SK-N-SH (cell line): ENCODE results near the gene VPS16. TPM values are rescaled to one million over a fixed set of nuclear protein-coding genes. Genes with fewer than 3 reads are reported as not detected.

Source experiments
- CTCF ChIA-PET: fragments of 300-600, 350-600 bp; formaldehyde crosslinking; extraction: SDS; loops from one replicate; lab custom pipeline; 2021; lab: Yijun Ruan, JAX
- POLR2A ChIA-PET: fragments of 350-600 bp; sonication (Branson Sonifier 250); formaldehyde crosslinking; extraction: SDS; loops from one replicate; lab custom pipeline; 2020; ENCODE audit warnings: antibody characterized with exemption, inconsistent platforms; lab: Yijun Ruan, JAX
- DNase-seq: peaks from one replicate; pipeline ENCODE4 v3.0.0; 2012
- H2AFZ ChIP-seq: fragments of 200-600 bp; sonication (generic); 2 replicates; pipeline ENCODE4 v1.8.1; 2016; ENCODE audit warnings: antibody characterized with exemption, mild to moderate bottlenecking, low read depth
- H3F3A ChIP-seq: fragments of 200-600 bp; sonication (generic); replicated peaks from 2 replicates; pipeline ENCODE3; 2016; ENCODE audit warnings: antibody characterized with exemption, mild to moderate bottlenecking; ENCODE audit not compliant: insufficient read depth
- H3K27ac ChIP-seq, 2 experiments: fragments of 200-500 bp in 1 of 2; fragments of 200-600 bp in 1 of 2; sonication (Bioruptor generic) in 1 of 2; sonication (generic), shearing (Covaris generic) in 1 of 2; 2 replicates each; pipeline versions ENCODE4 v1.5.1 to v1.6.1; 2014 to 2016; ENCODE audit warnings: low read depth in 2 of 2, inconsistent platforms in 1 of 2, low read length in 1 of 2, mild to moderate bottlenecking in 1 of 2, mixed read lengths in 1 of 2
- H3K27me3 ChIP-seq: fragments of 200-600 bp; sonication (generic), shearing (Covaris generic); 2 replicates; pipeline ENCODE4 v1.6.1; 2016; ENCODE audit warnings: mixed run types; ENCODE audit not compliant: insufficient read depth
- H3K36me3 ChIP-seq, 2 experiments: fragments of 200-500 bp in 1 of 2; fragments of 200-600 bp in 1 of 2; sonication (Bioruptor generic) in 1 of 2; sonication (generic) in 1 of 2; replicated peaks in 1 of 2; 2 replicates each; pipeline versions ENCODE3 to v1.5.1; 2014 to 2016; ENCODE audit warnings: low read length in 1 of 2, mild to moderate bottlenecking in 1 of 2; ENCODE audit not compliant: insufficient read depth in 2 of 2, control insufficient read depth in 1 of 2
- H3K4me1 ChIP-seq, 2 experiments: fragments of 200-500 bp in 1 of 2; fragments of 200-600 bp in 1 of 2; sonication (Bioruptor generic) in 1 of 2; sonication (generic), shearing (Covaris generic) in 1 of 2; 2 replicates each; pipeline versions ENCODE4 v1.5.1 to v1.6.1; 2014 to 2016; ENCODE audit warnings: low read depth in 1 of 2, low read length in 1 of 2, mixed run types in 1 of 2; ENCODE audit not compliant: insufficient read depth in 2 of 2, control insufficient read depth in 1 of 2
- H3K4me2 ChIP-seq: fragments of 200-600 bp; sonication (generic), shearing (Covaris generic); 2 replicates; pipeline ENCODE4 v1.6.1; 2017; ENCODE audit warnings: mixed run types
- H3K4me3 ChIP-seq, 2 experiments: fragments of 200-500 bp in 1 of 2; fragments of 200-600 bp in 1 of 2; sonication (Bioruptor generic) in 1 of 2; sonication (generic), shearing (Covaris generic) in 1 of 2; 2 replicates each; pipeline versions ENCODE4 v1.5.1 to v1.8.1; 2014 to 2016; ENCODE audit warnings: low read depth in 2 of 2, inconsistent platforms in 1 of 2, low read length in 1 of 2, mild to moderate bottlenecking in 1 of 2, mixed read lengths in 1 of 2, moderate library complexity in 1 of 2
- H3K79me2 ChIP-seq: fragments of 200-600 bp; sonication (generic); 2 replicates; pipeline ENCODE4 v1.8.1; 2017; ENCODE audit warnings: mild to moderate bottlenecking; ENCODE audit not compliant: insufficient read depth
- H3K9ac ChIP-seq: fragments of 200-600 bp; sonication (generic); 2 replicates; pipeline ENCODE4 v1.6.1; 2017; ENCODE audit warnings: mixed run types
- H3K9me2 ChIP-seq: fragments of 200-600 bp; sonication (generic); 2 replicates; pipeline ENCODE4 v1.6.1; 2017; ENCODE audit warnings: mixed run types
- H3K9me3 ChIP-seq: fragments of 200-600 bp; sonication (generic); 2 replicates; pipeline ENCODE4 v1.6.1; 2017; ENCODE audit warnings: mixed run types, mild to moderate bottlenecking, moderate library complexity
- H4K20me1 ChIP-seq: fragments of 200-600 bp; sonication (generic); 2 replicates; pipeline ENCODE4 v1.6.1; 2017; ENCODE audit warnings: mild to moderate bottlenecking, mixed run types; ENCODE audit not compliant: insufficient read depth
- JUND ChIP-seq: IDR thresholded peaks from 2 replicates; pipeline ENCODE4 v1.4.0; 2012
- MEF2A ChIP-seq: IDR thresholded peaks from 2 replicates; pipeline ENCODE4 v1.4.0; 2012; ENCODE audit warnings: low read depth, borderline replicate concordance
- MXI1 ChIP-seq: IDR thresholded peaks from 2 replicates; pipeline ENCODE4 v1.6.1; 2012; ENCODE audit warnings: mild to moderate bottlenecking, low read depth, low read length, improper control_type of control experiment
- NRF1 ChIP-seq: IDR thresholded peaks from 2 replicates; pipeline ENCODE4 v1.6.1; 2012; ENCODE audit warnings: low read depth, mild to moderate bottlenecking, low read length
- POLR2AphosphoS5 ChIP-seq: IDR thresholded peaks from 2 replicates; pipeline ENCODE4 v1.6.1; 2012; ENCODE audit warnings: low read depth, low read length
- RCOR1 ChIP-seq: fragments of 150-350 bp; IDR thresholded peaks from 2 replicates; pipeline ENCODE4 v1.6.1; 2017; ENCODE audit warnings: antibody characterized with exemption, low read length
- RFX5 ChIP-seq: IDR thresholded peaks from 2 replicates; pipeline ENCODE4 v1.6.1; 2012; ENCODE audit warnings: mild to moderate bottlenecking, improper control_type of control experiment, low read length
- TAF1 ChIP-seq: IDR thresholded peaks from 2 replicates; pipeline ENCODE4 v1.6.1; 2012; ENCODE audit warnings: low read depth, mild to moderate bottlenecking, low read length, moderate library complexity, borderline replicate concordance
- YY1 ChIP-seq: IDR thresholded peaks from 2 replicates; pipeline ENCODE4 v1.4.0; 2012; ENCODE audit warnings: low read depth, mild to moderate bottlenecking
- WGBS: methylation state at CpG from one replicate; pipeline ENCODE4 v1.1.6; 2017; ENCODE audit warnings: low lambda C conversion rate; 5-methylcytosine and 5-hydroxymethylcytosine counted together
- polyA plus RNA-seq, 3 experiments: library from polyadenylated mRNA; depleted of rRNA; stranded (reverse); fragments of >200 nt; gene quantifications; 2 replicates each; pipeline ENCODE4 v1.2.3, GENCODE V29; 2012
- TF ChIP-seq, protein P1 (sequence below): IDR thresholded peaks from 2 replicates; pipeline ENCODE4 v1.4.0; 2012; ENCODE audit warnings: low read depth
- TF ChIP-seq, protein P2 (sequence below): IDR thresholded peaks from 2 replicates; pipeline ENCODE4 v1.6.1; 2012; ENCODE audit warnings: mild to moderate bottlenecking, low read depth, low read length, moderate library complexity
- TF ChIP-seq, protein P3 (sequence below): IDR thresholded peaks from 2 replicates; pipeline ENCODE4 v1.4.0; 2012; ENCODE audit warnings: low read depth, borderline replicate concordance
- TF ChIP-seq, protein P4 (sequence below): IDR thresholded peaks from 2 replicates; pipeline ENCODE4 v1.4.0; 2012; ENCODE audit warnings: low read depth, borderline replicate concordance
- TF ChIP-seq, protein P5 (sequence below): IDR thresholded peaks from 2 replicates; pipeline ENCODE4; 2012
- TF ChIP-seq, protein P6 (sequence below): fragments of 150-350 bp; IDR thresholded peaks from 2 replicates; pipeline ENCODE4 v1.6.1; 2017; ENCODE audit warnings: antibody characterized with exemption, low read length, low read depth, borderline replicate concordance

VPS16 gene
- polyA plus RNA-seq, 1 of the 3 experiments (the other 2 are of a cell fraction), result 62.0 TPM

DNA sequence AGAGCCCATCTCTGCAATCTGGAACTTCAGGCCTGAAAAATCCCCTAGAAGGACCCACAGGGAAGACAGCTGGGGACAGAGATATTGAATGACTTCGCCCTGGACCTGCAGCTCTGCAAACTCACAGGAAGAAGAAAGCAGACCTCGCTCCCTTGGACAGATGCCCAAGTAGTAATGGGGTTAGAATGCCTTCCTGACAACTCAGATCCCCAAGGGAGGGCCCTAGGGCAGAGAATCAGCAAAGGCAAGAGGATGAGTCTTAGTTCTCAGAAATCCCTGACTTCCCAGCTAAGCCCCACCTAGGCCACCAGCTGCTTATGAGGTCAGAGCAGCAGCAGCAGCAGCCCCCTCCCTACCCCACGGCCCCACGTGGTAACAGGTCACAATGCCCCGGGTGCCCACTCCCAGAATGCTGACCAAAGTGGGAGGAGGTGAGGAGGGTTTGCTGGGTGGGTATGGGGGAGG lies 25.9 kb upstream of the VPS16 start, which contains the start of gene C20orf141 (continued):
- TF ChIP-seq, protein P1, sequence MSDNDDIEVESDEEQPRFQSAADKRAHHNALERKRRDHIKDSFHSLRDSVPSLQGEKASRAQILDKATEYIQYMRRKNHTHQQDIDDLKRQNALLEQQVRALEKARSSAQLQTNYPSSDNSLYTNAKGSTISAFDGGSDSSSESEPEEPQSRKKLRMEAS, result peak; percentile 39; the same call in 1 of the 2 replicates
- TF ChIP-seq, protein P2, sequence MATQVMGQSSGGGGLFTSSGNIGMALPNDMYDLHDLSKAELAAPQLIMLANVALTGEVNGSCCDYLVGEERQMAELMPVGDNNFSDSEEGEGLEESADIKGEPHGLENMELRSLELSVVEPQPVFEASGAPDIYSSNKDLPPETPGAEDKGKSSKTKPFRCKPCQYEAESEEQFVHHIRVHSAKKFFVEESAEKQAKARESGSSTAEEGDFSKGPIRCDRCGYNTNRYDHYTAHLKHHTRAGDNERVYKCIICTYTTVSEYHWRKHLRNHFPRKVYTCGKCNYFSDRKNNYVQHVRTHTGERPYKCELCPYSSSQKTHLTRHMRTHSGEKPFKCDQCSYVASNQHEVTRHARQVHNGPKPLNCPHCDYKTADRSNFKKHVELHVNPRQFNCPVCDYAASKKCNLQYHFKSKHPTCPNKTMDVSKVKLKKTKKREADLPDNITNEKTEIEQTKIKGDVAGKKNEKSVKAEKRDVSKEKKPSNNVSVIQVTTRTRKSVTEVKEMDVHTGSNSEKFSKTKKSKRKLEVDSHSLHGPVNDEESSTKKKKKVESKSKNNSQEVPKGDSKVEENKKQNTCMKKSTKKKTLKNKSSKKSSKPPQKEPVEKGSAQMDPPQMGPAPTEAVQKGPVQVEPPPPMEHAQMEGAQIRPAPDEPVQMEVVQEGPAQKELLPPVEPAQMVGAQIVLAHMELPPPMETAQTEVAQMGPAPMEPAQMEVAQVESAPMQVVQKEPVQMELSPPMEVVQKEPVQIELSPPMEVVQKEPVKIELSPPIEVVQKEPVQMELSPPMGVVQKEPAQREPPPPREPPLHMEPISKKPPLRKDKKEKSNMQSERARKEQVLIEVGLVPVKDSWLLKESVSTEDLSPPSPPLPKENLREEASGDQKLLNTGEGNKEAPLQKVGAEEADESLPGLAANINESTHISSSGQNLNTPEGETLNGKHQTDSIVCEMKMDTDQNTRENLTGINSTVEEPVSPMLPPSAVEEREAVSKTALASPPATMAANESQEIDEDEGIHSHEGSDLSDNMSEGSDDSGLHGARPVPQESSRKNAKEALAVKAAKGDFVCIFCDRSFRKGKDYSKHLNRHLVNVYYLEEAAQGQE, result no peak
- TF ChIP-seq, protein P3, sequence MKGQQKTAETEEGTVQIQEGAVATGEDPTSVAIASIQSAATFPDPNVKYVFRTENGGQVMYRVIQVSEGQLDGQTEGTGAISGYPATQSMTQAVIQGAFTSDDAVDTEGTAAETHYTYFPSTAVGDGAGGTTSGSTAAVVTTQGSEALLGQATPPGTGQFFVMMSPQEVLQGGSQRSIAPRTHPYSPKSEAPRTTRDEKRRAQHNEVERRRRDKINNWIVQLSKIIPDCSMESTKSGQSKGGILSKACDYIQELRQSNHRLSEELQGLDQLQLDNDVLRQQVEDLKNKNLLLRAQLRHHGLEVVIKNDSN, result 0 out of 2 replicates have a peak, but pooled peaks have one; percentile 54
- no peak for TF ChIP-seq RCOR1
- TF ChIP-seq NRF1, result no peak

DNA sequence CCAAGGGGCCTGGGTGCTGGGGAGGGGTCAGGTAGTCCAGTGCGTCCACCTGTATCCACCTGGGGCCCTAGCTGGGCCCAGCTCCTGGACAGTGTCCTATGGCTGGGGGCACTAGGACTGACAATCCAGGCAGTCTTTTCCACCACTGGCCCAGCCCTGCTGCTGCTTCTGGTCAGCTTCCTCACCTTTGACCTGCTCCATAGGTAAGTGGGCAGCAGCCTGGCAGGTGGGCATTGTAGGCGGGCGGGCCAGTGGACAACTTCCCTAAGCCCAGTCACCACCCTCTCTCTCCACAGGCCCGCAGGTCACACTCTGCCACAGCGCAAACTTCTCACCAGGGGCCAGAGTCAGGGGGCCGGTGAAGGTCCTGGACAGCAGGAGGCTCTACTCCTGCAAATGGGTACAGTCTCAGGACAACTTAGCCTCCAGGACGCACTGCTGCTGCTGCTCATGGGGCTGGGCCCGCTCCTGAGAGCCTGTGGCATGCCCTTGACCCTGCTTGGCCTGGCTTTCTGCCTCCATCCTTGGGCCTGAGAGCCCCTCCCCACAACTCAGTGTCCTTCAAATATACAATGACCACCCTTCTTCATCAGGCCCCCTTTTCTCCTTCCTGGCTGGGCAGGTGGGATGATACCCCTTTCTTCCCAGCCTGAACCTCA lies 25.2 kb upstream of the VPS16 start:
- Histone ChIP-seq H3K4me1 (peaks cover 10 to 18% of the 10 kb centered on the region in 2 experiments; a peak in 2 of 4 replicates), H3F3A (peaks cover 13% of the 10 kb centered on the region), H3K4me2 (peak overlapping the region; percentile 83), H3K9ac (peak overlapping the region; percentile 20; the same call in 1 of the 2 replicates), H3K27ac (peak overlapping the region in 1 of 2 experiments; percentile 72; a peak in 1 of 4 replicates), H3K9me3 (peaks cover 11% of the 10 kb centered on the region), H2AFZ (peak overlapping the region; percentile 68; the same call in 1 of the 2 replicates), H3K27me3 (no peaks in the 10 kb centered on the region), H3K36me3 (no peaks in the 10 kb centered on the region), H4K20me1 (no peaks in the 10 kb centered on the region), H3K4me3 (no peak overlapping the region), H3K79me2 (no peaks in the 10 kb centered on the region), H3K9me2 (no peaks in the 10 kb centered on the region)
- WGBS, result 81% methylated on average over 5 of the region's 8 CpGs
- CTCF ChIA-PET, result interaction anchor here (1.4 kb wide), 1 partner anchor 14 kb away, joined by 3 read pairs; no protein-coding TSS in a partner anchor
- DNase-seq, result peak; percentile 11
- TF ChIP-seq YY1, result no peak
- no peak for TF ChIP-seq JUND
- TF ChIP-seq MXI1, result no peak
- TF ChIP-seq, protein P4, sequence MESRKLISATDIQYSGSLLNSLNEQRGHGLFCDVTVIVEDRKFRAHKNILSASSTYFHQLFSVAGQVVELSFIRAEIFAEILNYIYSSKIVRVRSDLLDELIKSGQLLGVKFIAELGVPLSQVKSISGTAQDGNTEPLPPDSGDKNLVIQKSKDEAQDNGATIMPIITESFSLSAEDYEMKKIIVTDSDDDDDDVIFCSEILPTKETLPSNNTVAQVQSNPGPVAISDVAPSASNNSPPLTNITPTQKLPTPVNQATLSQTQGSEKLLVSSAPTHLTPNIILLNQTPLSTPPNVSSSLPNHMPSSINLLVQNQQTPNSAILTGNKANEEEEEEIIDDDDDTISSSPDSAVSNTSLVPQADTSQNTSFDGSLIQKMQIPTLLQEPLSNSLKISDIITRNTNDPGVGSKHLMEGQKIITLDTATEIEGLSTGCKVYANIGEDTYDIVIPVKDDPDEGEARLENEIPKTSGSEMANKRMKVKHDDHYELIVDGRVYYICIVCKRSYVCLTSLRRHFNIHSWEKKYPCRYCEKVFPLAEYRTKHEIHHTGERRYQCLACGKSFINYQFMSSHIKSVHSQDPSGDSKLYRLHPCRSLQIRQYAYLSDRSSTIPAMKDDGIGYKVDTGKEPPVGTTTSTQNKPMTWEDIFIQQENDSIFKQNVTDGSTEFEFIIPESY, result no peak
- no peak for TF ChIP-seq RCOR1
- no peak for TF ChIP-seq POLR2AphosphoS5
- TF ChIP-seq, protein P5, sequence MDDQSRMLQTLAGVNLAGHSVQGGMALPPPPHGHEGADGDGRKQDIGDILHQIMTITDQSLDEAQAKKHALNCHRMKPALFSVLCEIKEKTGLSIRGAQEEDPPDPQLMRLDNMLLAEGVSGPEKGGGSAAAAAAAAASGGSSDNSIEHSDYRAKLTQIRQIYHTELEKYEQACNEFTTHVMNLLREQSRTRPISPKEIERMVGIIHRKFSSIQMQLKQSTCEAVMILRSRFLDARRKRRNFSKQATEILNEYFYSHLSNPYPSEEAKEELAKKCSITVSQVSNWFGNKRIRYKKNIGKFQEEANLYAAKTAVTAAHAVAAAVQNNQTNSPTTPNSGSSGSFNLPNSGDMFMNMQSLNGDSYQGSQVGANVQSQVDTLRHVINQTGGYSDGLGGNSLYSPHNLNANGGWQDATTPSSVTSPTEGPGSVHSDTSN, result no peak
- TF ChIP-seq NRF1, result no peak
- TF ChIP-seq, protein P6, sequence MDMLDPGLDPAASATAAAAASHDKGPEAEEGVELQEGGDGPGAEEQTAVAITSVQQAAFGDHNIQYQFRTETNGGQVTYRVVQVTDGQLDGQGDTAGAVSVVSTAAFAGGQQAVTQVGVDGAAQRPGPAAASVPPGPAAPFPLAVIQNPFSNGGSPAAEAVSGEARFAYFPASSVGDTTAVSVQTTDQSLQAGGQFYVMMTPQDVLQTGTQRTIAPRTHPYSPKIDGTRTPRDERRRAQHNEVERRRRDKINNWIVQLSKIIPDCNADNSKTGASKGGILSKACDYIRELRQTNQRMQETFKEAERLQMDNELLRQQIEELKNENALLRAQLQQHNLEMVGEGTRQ, result no peak
- TF ChIP-seq MEF2A, result no peak
- TF ChIP-seq, protein P2, result no peak
- no peak for TF ChIP-seq TAF1
- TF ChIP-seq RFX5, result no peak
- POLR2A ChIA-PET, result interaction anchor here (1.1 kb wide), 1 partner anchor 15 kb away, joined by 5 read pairs; the partner anchor contains the start of gene CPXM1
